C4-2B (cell line): ENCODE results near the gene PPIF.

Source experiments
- H3K27ac ChIP-seq: fragments of 450-650 bp; 2 replicates; pipeline ENCODE4 v1.5.1; 2017
- ZFX ChIP-seq: fragments of 450-650 bp; IDR thresholded peaks from 2 replicates; pipeline ENCODE4 v1.6.1; 2017
- TF ChIP-seq, protein P1 (sequence below): fragments of 450-650 bp; conservative IDR thresholded peaks from 2 replicates; pipeline ENCODE4 v1.5.1; 2017; ENCODE audit warnings: mild to moderate bottlenecking

The PPIF gene

DNA sequence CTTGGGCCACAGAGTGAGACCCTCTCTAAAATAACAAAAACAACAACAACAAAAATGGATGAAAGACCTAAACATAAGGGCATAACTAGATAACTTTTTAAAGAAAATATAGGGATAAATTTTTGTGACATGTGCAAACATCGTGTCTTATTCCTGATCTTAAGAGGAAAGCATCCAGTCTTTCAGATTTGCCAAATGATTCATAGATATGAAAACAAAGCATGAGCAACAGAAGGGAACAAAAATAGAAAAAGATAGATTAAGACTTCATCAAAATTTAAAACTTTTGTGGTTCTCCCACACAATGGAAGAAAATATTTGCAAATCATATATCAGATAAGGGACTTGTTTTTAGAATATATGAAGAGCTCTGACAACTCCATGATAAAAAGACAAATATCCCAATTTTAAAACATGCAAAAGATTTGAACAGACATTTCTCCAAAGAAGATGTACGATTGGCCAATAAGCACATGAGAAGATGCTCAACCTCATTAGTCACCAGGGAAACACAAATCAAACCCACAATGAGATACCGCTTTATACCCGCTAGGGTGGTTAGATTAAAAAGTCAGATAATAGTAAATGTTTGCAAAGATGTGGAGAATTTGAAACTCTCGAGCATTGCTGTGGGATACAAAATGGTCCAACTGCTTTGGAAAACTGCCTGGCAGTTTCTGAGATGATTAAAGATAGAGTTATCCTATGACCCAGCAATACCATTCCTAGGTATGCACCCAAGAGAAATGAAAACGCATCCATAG is 20.3 kb downstream of the PPIF start:
- TF ChIP-seq ZFX, result no peak
- TF ChIP-seq, protein P1, sequence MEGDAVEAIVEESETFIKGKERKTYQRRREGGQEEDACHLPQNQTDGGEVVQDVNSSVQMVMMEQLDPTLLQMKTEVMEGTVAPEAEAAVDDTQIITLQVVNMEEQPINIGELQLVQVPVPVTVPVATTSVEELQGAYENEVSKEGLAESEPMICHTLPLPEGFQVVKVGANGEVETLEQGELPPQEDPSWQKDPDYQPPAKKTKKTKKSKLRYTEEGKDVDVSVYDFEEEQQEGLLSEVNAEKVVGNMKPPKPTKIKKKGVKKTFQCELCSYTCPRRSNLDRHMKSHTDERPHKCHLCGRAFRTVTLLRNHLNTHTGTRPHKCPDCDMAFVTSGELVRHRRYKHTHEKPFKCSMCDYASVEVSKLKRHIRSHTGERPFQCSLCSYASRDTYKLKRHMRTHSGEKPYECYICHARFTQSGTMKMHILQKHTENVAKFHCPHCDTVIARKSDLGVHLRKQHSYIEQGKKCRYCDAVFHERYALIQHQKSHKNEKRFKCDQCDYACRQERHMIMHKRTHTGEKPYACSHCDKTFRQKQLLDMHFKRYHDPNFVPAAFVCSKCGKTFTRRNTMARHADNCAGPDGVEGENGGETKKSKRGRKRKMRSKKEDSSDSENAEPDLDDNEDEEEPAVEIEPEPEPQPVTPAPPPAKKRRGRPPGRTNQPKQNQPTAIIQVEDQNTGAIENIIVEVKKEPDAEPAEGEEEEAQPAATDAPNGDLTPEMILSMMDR, result no peak
- H3K27ac ChIP-seq, result no peak overlapping the region

DNA sequence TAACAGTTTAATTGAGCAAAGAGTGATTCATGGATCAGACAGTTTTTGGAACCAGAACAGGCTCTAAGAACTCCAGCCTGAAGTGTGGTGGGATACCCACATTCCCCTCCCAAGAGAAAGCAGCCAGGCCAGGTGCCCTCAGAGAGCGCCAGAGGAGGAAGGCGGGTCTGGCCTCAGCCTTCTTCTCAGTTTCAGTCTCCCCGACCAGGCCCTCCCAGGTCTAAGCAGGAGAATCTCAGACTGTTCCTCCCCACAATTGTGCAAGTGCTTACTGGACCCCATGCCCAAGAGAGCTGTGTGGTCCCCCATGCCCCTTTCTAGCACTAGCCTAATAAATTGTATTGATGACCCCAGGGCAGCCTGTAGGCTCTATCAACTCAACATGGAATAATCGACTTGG is 25.6 kb downstream of the PPIF start:
- TF ChIP-seq, protein P1, result no peak
- TF ChIP-seq ZFX, result no peak
- H3K27ac ChIP-seq, result no peak overlapping the region

DNA sequence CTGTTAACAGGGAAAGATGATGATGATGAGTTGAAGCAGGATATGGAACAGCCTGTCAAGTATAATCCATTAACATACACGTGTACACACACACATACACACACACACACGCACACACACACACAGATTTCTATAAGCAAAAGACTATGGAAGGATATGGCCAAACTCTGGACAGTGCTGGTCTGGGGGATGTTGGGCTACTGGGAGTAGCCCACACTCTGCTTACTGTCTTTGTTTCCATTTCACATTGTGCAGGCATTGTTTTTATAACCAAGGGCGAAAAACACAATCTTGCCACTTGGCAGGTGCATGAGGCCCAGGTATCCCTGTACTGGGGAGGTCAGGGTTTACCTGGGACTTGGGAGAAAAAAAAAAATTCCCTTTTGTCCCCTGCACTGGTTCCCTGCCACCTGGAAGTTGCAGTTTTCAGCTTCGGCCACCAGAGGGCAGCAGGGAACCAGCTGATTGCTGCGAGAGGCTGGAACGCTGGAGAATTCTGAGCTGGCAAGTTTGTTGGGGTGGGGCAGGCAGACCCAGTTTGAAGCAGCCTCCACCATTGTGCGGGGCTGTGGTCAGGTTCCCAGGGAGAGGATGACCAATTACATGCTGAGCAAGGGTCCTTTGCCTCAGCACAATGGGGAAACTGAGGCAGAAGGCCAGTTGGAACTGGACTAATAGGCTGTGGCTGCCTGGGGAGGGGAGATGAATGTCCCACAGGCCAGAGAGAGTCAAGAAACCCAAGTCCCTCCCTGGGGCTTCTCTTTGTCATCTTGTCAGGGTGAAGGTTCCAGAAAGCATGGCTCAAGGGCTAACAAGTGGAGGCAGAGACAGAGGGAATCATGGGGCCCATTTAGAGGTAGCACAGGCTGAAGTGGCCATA is 27.3 kb downstream of the PPIF start:
- no peak for TF ChIP-seq ZFX
- TF ChIP-seq, protein P1, result peak; percentile 96
- no peak overlapping the region for H3K27ac ChIP-seq

DNA sequence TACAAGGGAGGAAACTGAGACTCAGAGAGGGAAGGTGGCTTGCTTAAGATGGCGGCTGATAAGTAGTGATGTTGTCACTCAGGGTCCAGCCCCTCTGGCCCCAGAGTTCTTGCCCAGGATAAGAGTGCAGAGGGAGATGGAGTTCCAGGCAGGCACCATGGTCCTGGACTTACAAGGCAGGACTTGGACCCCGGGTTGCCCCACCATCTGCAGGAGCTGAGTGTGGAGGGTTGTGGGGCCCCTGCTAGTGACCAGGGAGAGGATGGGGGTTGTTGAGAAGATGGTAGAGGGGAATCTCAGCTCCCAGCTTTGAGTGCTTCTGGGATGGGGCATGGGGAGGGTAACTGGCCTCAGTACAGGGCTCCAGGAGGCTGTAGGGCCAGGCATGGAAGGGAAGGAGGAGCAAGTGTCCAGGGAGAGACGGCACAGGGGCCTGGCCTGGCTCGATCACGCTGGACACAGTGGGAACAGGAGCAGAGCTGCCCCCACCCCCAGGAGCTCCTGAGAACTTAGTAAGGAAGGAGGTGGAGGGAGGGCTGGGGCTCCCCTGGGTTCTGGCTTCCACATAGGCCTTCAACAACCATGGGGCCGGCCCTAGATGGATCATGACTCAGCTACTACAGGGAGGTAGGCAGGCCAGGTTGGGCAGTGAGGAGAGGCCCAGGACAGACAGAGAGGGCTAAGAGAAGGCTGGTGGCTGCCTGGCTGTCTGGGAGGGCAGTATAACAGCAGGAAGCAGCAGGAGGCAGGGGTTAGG is 28.2 kb downstream of the PPIF start:
- TF ChIP-seq ZFX, result no peak
- TF ChIP-seq, protein P1, result no peak
- no peak overlapping the region for H3K27ac ChIP-seq

DNA sequence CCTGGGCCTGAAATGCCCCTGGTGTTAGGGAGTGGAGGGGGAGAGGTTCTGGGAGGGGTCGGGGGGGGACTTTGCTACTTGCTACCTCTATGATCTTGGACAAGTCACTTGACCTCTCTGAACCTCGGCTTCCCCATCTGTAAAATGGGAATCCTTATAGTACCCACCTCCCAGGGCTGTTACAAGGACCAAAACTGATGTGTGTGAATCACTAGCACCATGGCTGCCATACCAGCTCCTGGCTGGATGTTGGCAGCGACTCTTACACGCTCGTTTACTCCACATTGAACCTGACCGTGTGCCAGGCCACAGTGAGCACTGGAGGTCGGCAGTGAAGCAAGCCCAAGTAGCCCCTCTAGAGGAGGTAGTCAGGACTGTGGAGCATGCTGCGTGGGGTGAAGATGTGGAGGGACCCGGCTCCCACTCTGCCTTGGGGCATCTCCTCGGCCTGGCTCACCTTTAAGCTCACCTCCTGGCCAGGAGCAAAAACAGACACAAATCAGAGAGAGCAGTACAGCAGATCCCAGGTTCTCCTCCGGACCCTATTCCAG is 28.9 kb downstream of the PPIF start:
- TF ChIP-seq, protein P1, result no peak
- no peak for TF ChIP-seq ZFX
- no peak overlapping the region for H3K27ac ChIP-seq

DNA sequence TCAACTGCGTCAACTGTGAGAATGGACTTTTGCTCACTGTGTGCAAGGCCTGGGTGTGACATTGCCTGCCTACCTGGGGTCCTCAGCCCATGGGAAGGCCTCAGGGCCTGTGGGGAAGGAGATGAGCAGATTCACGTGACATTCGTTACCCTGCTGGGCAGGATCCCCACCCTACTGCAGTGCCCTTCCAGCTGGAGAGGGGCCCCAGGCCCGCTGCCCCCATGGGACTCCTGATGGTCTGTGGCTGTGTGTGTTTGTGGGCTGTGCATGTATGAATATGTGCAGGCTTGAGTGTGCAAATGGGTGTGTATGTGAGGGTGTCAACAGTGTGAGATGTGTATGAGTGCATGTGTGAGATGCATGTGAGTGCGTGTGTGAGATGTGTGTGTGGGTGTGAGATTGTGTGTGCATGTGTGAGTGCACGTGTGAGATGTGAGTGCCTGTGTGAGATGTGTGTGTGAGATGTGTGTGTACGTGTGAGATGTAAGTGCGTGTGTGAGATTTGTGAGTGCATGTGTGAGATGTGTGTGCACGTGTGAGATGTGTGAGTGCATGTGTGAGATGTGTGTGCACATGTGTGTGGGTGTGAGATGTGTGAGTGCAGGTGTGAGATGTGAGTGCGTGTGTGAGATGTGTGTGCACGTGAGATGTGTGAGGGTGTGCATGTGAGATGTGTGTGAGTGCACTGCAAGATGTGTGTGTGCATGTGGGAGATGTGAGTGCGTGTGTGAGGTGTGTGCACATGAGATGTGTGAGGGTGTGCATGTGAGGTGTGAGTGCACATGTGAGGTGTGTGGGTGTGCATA is 29.7 kb downstream of the PPIF start:
- TF ChIP-seq ZFX, result no peak
- TF ChIP-seq, protein P1, result no peak

More for the DNA sequence above, 29.7 kb downstream of the PPIF start:
- H3K27ac ChIP-seq, result no peak overlapping the region
